Astrocyte of the cerebellum (primary cell): ENCODE data around the gene SYT8.

ENCODE experiments used
- DNase-seq: peaks from one replicate; pipeline ENCODE4 v3.0.0-alpha.2; 2011; ENCODE audit warnings: low read depth
- H3K4me3 ChIP-seq: 2 replicates; pipeline ENCODE4 v1.5.1; 2011; ENCODE audit warnings: mild to moderate bottlenecking, low read depth, low read length, moderate library complexity
- in situ Hi-C: cut with HindIII; loops from 2 replicates; pipeline ENCODE4 v1.10.0; 2017; ENCODE audit warnings: low sequenced_read_pairs
- TF ChIP-seq, protein P1 (sequence below): IDR thresholded peaks from 2 replicates; pipeline ENCODE4 v1.5.1; 2012; ENCODE audit warnings: low read length, low read depth, moderate library complexity, mild to moderate bottlenecking; ENCODE audit errors: missing control alignments

SYT8 gene

GRCh38 chr11:1841511-1842148 lies 6.8 kb downstream of the SYT8 start:
- no peak overlapping the region for H3K4me3 ChIP-seq
- no peak for DNase-seq
- TF ChIP-seq, protein P1, sequence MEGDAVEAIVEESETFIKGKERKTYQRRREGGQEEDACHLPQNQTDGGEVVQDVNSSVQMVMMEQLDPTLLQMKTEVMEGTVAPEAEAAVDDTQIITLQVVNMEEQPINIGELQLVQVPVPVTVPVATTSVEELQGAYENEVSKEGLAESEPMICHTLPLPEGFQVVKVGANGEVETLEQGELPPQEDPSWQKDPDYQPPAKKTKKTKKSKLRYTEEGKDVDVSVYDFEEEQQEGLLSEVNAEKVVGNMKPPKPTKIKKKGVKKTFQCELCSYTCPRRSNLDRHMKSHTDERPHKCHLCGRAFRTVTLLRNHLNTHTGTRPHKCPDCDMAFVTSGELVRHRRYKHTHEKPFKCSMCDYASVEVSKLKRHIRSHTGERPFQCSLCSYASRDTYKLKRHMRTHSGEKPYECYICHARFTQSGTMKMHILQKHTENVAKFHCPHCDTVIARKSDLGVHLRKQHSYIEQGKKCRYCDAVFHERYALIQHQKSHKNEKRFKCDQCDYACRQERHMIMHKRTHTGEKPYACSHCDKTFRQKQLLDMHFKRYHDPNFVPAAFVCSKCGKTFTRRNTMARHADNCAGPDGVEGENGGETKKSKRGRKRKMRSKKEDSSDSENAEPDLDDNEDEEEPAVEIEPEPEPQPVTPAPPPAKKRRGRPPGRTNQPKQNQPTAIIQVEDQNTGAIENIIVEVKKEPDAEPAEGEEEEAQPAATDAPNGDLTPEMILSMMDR, result no peak
- in situ Hi-C loops, result loop anchor here (10.0 kb wide), 1 partner anchor 207 kb away; no protein-coding TSS in a partner anchor

- TF ChIP-seq, protein P1, result no peak
- no peak for DNase-seq
- in situ Hi-C loops, result loop anchor here (10.0 kb wide), 1 partner anchor 208 kb away; no protein-coding TSS in a partner anchor
- H3K4me3 ChIP-seq, result no peak overlapping the region
These were observed 7.6 kb downstream of the SYT8 start for GRCh38 chr11:1842149-1843097.

DNA sequence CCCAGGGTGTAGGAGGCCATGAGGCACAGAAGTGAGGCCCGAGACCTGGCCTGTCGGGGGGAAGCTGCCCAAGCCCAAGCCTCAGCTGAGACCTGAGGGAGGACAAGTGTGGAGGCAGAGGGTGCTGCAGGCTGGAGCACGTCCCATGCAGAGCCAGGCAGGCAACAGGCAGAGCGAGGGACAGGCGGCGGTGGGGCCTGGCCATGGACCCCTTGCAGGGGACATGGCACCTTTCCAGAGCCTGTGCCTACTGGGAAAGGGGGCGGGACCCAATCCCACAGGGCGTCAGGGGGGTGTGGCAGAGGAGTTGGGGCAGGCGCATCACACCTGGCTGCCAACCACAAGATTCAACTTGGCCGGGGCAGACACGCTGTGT lies 8.3 kb downstream of the SYT8 start:
- DNase-seq, result no peak
- H3K4me3 ChIP-seq, result no peak overlapping the region
- in situ Hi-C loops, result loop anchor here (10.0 kb wide), 1 partner anchor 208 kb away; no protein-coding TSS in a partner anchor
- TF ChIP-seq, protein P1, result no peak

DNA sequence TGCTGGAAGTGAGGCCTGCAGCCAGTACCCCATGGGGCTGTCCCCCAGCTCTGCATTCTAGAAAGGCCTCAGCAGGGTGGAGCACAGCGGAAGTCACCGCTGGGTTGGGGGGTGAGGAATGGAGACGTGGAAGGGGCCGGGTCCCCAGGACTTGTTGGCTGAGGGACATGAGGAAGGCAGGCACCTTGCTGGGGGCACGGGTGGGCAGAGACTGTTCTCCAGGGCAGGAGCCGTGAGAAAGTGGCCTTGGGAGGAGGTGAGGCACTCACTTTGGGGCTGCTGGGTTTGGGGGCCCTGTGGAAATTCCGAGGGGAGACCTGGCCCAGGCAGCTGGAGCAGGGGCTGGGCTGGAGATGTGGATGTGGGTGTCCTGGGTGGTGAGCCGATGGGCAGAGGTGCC lies 9.0 kb downstream of the SYT8 start:
- H3K4me3 ChIP-seq, result no peak overlapping the region
- in situ Hi-C loops, result loop anchor here (10.0 kb wide), 1 partner anchor 209 kb away; no protein-coding TSS in a partner anchor
- TF ChIP-seq, protein P1, result no peak
- DNase-seq, result no peak

DNA sequence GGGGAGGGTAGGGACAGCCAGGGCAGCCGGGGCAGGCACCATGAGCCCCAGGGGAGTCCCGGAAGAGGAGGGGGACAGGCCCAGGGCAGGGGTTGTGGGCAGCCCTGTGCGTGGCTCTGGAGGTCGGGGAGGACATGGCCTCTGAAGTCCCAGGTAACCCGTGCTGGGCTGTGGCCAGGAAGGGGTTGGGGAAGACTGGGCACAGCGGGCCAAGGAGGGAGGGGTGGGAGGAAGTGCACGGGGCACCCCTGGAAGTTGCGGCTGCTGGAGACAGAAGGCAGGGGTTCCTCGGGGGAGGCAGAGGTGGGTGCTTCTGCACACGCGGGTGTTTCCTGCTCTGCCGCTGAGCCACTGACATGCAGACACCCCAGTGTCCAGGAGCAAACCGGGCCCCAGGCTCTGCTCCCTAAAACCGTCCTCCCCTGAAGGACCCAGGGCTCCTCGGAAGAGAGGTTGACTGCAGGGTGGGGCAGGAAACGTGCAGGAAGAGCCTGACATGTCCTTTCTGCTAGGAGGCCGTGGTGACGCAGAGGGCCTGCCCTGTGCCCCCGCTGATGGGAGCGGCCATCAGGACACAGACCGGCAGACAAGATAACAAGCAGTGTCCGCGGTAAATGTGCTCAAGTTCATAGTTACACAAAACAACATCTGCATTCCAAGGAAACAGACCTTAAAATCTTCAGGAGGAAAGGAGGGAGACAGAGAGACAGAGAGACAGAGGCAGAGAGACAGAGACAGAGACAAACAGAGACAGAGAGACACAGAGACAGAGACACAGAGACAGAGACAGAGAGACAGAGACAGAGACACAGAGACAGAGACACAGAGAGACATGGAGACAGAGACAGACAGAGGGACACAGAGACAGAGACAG lies 9.7 kb downstream of the SYT8 start:
- in situ Hi-C loops, result loop anchor here (5.0 to 10.0 kb wide), 2 partner anchors 58 to 210 kb away; no protein-coding TSS in a partner anchor
- no peak for DNase-seq
- TF ChIP-seq, protein P1, result no peak

GRCh38 chr11:1845095-1845429 lies 10.3 kb downstream of the SYT8 start:
- TF ChIP-seq, protein P1, result no peak
- in situ Hi-C loops, result loop anchor here (5.0 to 10.0 kb wide), 2 partner anchors 57 to 210 kb away; no protein-coding TSS in a partner anchor
- no peak overlapping the region for H3K4me3 ChIP-seq
- DNase-seq, result no peak

More for the DNA sequence above, 9.7 kb downstream of the SYT8 start:
- no peak overlapping the region for H3K4me3 ChIP-seq
